HUES48 (cell line): ENCODE measurements around the gene POU2F2.

Experiments
- H3K27ac ChIP-seq: one replicate; pipeline ENCODE4 v1.7.0; 2013; ENCODE audit warnings: low read depth, low read length, inconsistent platforms
- H3K27me3 ChIP-seq: 2 replicates; pipeline ENCODE4 v1.6.1; 2013; ENCODE audit warnings: mild to moderate bottlenecking, low read length; ENCODE audit not compliant: control insufficient read depth, insufficient read depth
- H3K36me3 ChIP-seq: 2 replicates; pipeline ENCODE4 v1.6.1; 2013; ENCODE audit warnings: low read length; ENCODE audit not compliant: control insufficient read depth, insufficient read depth
- H3K4me1 ChIP-seq: 2 replicates; pipeline ENCODE4 v1.6.1; 2013; ENCODE audit warnings: mild to moderate bottlenecking, low read length; ENCODE audit not compliant: control insufficient read depth, insufficient read depth
- H3K4me3 ChIP-seq: 2 replicates; pipeline ENCODE4 v1.5.1; 2013; ENCODE audit warnings: mild to moderate bottlenecking, low read depth, low read length
- H3K9ac ChIP-seq: 2 replicates; pipeline ENCODE4 v1.6.1; 2013; ENCODE audit warnings: mild to moderate bottlenecking, low read depth, low read length, moderate library complexity
- H3K9me3 ChIP-seq: 2 replicates; pipeline ENCODE4 v1.6.1; 2013; ENCODE audit warnings: low read length; ENCODE audit not compliant: control insufficient read depth, insufficient read depth

Gene POU2F2

GRCh38 chr19:42122691-42123607 is 9.3 kb downstream of the POU2F2 start:
- peaks cover 7% of the 10 kb centered on the region; the same call in 1 of the 2 replicates for H3K4me1 ChIP-seq
- H3K9ac ChIP-seq: no peak overlapping the region
- no peak overlapping the region for H3K27ac ChIP-seq
- H3K4me3 ChIP-seq: no peak overlapping the region
- no peaks in the 10 kb centered on the region for H3K36me3 ChIP-seq
- no peaks in the 10 kb centered on the region for H3K9me3 ChIP-seq
- no peaks in the 10 kb centered on the region for H3K27me3 ChIP-seq

GRCh38 chr19:42121656-42122069 is 10.6 kb downstream of the POU2F2 start:
- Histone ChIP-seq H3K9ac (no peak overlapping the region), H3K27me3 (no peaks in the 10 kb centered on the region), H3K27ac (peak overlapping the region; percentile 67), H3K4me1 (peaks cover 7% of the 10 kb centered on the region; the same call in 1 of the 2 replicates), H3K4me3 (no peak overlapping the region), H3K9me3 (no peaks in the 10 kb centered on the region), H3K36me3 (no peaks in the 10 kb centered on the region)

- Histone ChIP-seq H3K9me3 (no peaks in the 10 kb centered on the region), H3K9ac (no peak overlapping the region), H3K27ac (peak overlapping the region; percentile 67), H3K36me3 (no peaks in the 10 kb centered on the region), H3K4me1 (peaks cover 7% of the 10 kb centered on the region; the same call in 1 of the 2 replicates), H3K4me3 (no peak overlapping the region), H3K27me3 (no peaks in the 10 kb centered on the region)
These were observed 11.1 kb downstream of the POU2F2 start for GRCh38 chr19:42121036-42121621.

- Histone ChIP-seq H3K27ac (no peak overlapping the region), H3K27me3 (no peaks in the 10 kb centered on the region), H3K36me3 (no peaks in the 10 kb centered on the region), H3K4me3 (no peak overlapping the region), H3K9me3 (no peaks in the 10 kb centered on the region), H3K4me1 (peaks cover 7% of the 10 kb centered on the region; the same call in 1 of the 2 replicates), H3K9ac (no peak overlapping the region)
These were observed 11.8 kb downstream of the POU2F2 start for GRCh38 chr19:42120276-42120980.

- Histone ChIP-seq H3K27ac (no peak overlapping the region), H3K9ac (no peak overlapping the region), H3K4me3 (no peak overlapping the region), H3K9me3 (no peaks in the 10 kb centered on the region), H3K36me3 (no peaks in the 10 kb centered on the region), H3K4me1 (peaks cover 22% of the 10 kb centered on the region), H3K27me3 (no peaks in the 10 kb centered on the region)
These were observed 15.2 kb downstream of the POU2F2 start for GRCh38 chr19:42117076-42117475.

GRCh38 chr19:42116308-42117075 is 15.8 kb downstream of the POU2F2 start:
- no peak overlapping the region for H3K4me3 ChIP-seq
- H3K4me1 ChIP-seq: peaks cover 22% of the 10 kb centered on the region
- no peak overlapping the region for H3K27ac ChIP-seq
- no peak overlapping the region for H3K9ac ChIP-seq
- H3K9me3 ChIP-seq: no peaks in the 10 kb centered on the region
- no peaks in the 10 kb centered on the region for H3K27me3 ChIP-seq
- H3K36me3 ChIP-seq: no peaks in the 10 kb centered on the region

- no peak overlapping the region for H3K4me3 ChIP-seq
- H3K9me3 ChIP-seq: no peaks in the 10 kb centered on the region
- no peaks in the 10 kb centered on the region for H3K27me3 ChIP-seq
- H3K4me1 ChIP-seq: peaks cover 15% of the 10 kb centered on the region
- H3K9ac ChIP-seq: no peak overlapping the region
- no peaks in the 10 kb centered on the region for H3K36me3 ChIP-seq
- H3K27ac ChIP-seq: no peak overlapping the region
These were observed 16.5 kb downstream of the POU2F2 start for GRCh38 chr19:42115705-42116104.

- Histone ChIP-seq H3K27ac (no peak overlapping the region), H3K9me3 (no peaks in the 10 kb centered on the region), H3K4me1 (peaks cover 15% of the 10 kb centered on the region), H3K36me3 (no peaks in the 10 kb centered on the region), H3K4me3 (no peak overlapping the region), H3K27me3 (no peaks in the 10 kb centered on the region), H3K9ac (no peak overlapping the region)
These were observed 17.0 kb downstream of the POU2F2 start for GRCh38 chr19:42115219-42115618.

GRCh38 chr19:42114412-42114811 is 17.8 kb downstream of the POU2F2 start:
- H3K27me3 ChIP-seq: no peaks in the 10 kb centered on the region
- no peaks in the 10 kb centered on the region for H3K36me3 ChIP-seq
- H3K4me3 ChIP-seq: no peak overlapping the region
- peak overlapping the region; percentile 82 for H3K27ac ChIP-seq
- no peaks in the 10 kb centered on the region for H3K9me3 ChIP-seq
- H3K9ac ChIP-seq: no peak overlapping the region
- peaks cover 15% of the 10 kb centered on the region for H3K4me1 ChIP-seq

GRCh38 chr19:42113641-42114348 is 18.5 kb downstream of the POU2F2 start:
- Histone ChIP-seq H3K4me1 (peaks cover 21% of the 10 kb centered on the region), H3K9ac (no peak overlapping the region), H3K9me3 (no peaks in the 10 kb centered on the region), H3K4me3 (no peak overlapping the region), H3K36me3 (no peaks in the 10 kb centered on the region), H3K27ac (peak overlapping the region; percentile 82), H3K27me3 (no peaks in the 10 kb centered on the region)
